Gastroesophageal sphincter (tissue), 3 donors: Measurements from ENCODE around the gene CLASP1.

Experiments used
- CTCF ChIP-seq, 4 experiments: fragments of 200-600 bp in 2 of 4; fragments of 450-650 bp in 2 of 4; sonication (generic) in 1 of 4; IDR thresholded peaks; one replicate each; pipeline ENCODE4 v1.5.1; 2017 to 2019; ENCODE audit warnings: antibody characterized with exemption in 4 of 4, mild to moderate bottlenecking in 2 of 4, moderate library complexity in 2 of 4
- POLR2A ChIP-seq, 2 donors: fragments of 450-650 bp; IDR thresholded peaks; one replicate each; pipeline ENCODE4 v1.6.1; 2017; ENCODE audit warnings: antibody characterized with exemption in 2 of 2, mild to moderate bottlenecking in 2 of 2, moderate library complexity in 1 of 2

GRCh38 chr2:121664713-121665112, 15.5 kb upstream of the CLASP1 start:
- TF ChIP-seq CTCF (IDR thresholded peaks at IDR 0.05) = no peak
- no peak for TF ChIP-seq POLR2A (IDR thresholded peaks at IDR 0.05)
